NCI-H1694 treated with DMSO at 0.1 percent for 48 hours (cell line): ENCODE results near the gene PPHLN1.
A peak's percentile ranks its signal among the peaks of the same experiment; 100 is the strongest.

Experiments used
- DNase-seq: peaks from one replicate; lab custom pipeline; 2025; lab: John Stamatoyannopoulos, UW

PPHLN1 gene

DNA sequence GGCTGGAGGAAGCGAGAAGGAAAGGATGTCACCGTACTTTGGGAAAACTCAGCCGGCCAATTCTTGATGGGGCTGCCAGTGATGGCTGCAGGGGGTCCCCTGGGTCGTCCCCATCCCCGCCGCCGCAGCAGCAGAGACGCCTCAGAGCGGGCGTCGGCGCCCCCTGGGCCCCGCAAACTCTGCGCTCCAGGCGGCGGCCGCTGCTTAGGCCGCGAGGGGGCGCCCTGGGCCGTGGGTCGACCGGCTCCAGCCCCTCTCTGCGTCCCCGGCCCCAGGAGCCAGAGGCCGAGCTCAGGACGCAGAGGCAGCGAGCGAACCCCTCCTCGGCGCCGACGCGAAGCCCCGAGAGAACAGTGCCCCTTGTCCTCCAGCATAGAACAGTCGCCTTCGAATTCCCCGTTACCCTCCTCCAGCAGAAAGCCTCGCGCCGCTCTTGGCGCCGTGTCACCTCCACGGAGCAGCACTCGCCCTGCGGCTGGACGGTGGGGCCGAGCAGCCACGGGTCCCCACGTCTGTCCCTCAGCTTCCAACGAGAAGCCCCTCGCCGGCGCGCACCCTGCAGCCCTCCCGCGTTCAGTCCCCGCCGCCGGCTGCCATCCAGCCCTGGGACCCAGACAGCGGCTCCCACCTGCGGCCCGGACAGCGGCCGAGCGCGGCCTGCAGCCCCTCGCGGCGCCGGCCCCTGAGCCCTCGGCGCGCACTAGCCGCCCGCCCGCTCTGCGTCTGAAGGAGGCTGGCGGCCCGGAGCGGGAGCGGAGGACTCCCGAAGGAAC is 157.0 kb downstream of the PPHLN1 start:
- DNase-seq, result peak; percentile 5

DNA sequence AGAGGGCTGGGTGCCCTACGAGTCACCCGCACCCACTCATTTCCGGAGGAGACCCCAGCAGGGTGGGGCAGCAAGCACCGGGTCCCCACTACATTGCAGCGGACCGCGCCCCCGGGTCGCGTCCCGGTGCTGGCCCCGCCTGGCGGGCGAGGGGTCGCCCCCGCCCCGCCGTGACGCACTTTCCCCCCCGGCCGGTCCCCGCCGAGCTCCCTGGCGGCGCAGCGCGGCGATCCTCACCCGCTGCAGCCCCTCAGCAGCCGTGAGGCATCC is 157.5 kb downstream of the PPHLN1 start:
- no peak for DNase-seq

DNA sequence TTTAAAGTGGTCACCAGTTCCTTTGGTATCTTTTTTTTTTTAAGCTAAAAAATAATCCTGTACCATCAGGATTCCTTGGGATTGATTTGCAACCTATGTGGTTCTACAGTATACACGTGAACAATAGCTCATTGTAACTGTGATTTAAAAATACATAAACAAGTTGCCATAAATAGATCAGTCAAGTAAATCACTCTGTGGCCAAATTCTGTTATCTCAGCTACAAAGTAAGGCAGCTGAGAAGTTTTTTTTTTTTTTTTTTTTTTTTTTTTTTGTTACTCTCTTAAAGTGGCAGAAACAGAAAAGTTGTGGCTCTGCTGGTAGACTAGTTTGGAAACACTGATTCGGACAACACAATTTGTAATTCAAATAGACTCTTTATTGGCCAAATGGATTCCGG is 159.0 kb downstream of the PPHLN1 start:
- DNase-seq, result no peak

DNA sequence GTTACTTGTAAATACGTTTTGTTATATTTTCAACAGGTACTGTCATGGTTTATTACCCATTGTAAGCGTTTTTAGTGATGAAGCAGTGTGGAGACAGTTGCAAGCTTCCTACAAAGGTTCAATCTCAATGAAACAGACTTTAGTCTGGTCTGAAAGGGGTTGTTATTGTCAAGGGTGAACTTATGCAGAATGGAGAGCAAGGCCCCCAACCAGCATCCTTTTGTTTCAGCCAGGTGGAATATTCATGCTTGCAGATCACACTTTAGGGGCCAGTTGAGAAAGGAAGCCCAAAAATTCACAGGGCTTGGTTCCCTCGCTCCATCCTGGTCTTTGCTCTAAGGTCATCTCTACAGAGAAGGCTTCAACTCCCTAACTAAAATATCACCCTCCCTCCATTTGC is 159.9 kb downstream of the PPHLN1 start:
- no peak for DNase-seq

DNA sequence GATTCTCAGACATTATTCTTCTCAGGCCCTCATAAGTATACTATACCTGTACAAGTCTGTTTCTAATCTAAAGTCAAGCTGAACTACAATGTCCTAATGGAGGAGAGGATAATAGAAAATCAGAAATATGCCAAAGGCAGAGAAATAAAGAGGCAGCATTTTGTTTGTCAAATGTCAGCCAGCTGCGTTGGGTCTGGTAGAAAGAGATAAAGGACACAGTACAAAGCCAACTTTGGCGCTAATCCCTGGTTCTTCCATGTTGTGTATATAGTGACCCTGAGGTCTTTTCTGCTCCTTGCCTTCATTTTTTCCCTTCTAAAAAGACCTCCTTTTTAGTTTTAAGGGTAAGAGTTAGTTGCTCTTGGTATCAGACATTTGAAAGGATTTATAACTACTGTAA is 160.4 kb downstream of the PPHLN1 start:
- no peak for DNase-seq

DNA sequence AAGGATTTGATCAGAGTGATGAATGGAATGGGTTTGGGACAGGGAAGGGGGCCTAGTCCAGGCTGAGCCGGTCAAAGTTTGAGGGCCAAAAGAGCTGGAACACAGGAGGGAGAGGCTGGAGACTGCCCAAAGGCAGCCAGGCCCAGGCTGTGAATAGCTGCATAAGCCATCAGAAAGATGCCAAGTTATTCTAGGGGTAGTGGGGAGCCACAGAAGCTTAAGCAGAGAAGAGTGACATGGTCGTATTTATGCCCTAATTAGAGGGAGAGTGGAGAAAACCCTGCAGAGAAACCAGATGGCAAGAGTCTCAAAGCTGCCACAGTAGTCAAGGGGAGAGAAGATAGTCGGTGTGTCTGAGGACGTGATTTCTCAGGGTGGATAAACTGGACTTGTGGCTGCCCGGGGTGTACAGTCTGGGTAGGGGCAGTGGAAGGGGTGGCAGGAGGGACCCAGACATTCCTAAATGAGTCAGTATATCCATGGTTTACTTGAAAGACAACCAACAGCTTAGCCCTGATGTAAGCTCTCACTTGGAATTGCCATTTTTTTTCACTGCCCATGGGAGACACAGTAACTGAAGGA is 164.4 kb downstream of the PPHLN1 start:
- no peak for DNase-seq
